DND-41 (cell line): Measurements from ENCODE around the gene DMRTA2.

Experiments used
- CTCF ChIP-seq: IDR thresholded peaks from 2 replicates; pipeline ENCODE4 v1.5.1; 2012; ENCODE audit warnings: borderline replicate concordance, low read length, moderate library complexity, mild to moderate bottlenecking; ENCODE audit not compliant: poor library complexity, severe bottlenecking; ENCODE audit errors: extremely low read depth
- EZH2 ChIP-seq: IDR thresholded peaks from 3 replicates; pipeline ENCODE4 v1.6.1; 2012; ENCODE audit warnings: borderline replicate concordance, low read depth, mild to moderate bottlenecking, moderate library complexity, low read length, inconsistent platforms; ENCODE audit not compliant: severe bottlenecking

- TF ChIP-seq CTCF: no peak
- TF ChIP-seq EZH2: no peak
Observed at GRCh38 chr1:50416553-50417453, 6.4 kb downstream of the DMRTA2 start.
